ENCODE data around the gene AGXT. TPM values are rescaled to one million over a fixed set of nuclear protein-coding genes. Genes with fewer than 3 reads are reported as not detected.

AGXT gene
- total RNA-seq, 1 donor from 2014 or later = not detected

- intact Hi-C loops (cut with DNase I) = loop anchor here (5.0 to 10.0 kb wide), 2 partner anchors 53 to 226 kb away; no protein-coding TSS in a partner anchor
- ATAC-seq (no peak), DNase-seq (ENCODE audit: missing footprints) (no peak)
These were observed 9.8 kb upstream of the AGXT start for GRCh38 chr2:240858871-240859270.

- DNase-seq (ENCODE audit: missing footprints) = no peak
- intact Hi-C loops (cut with DNase I) = no loop called here
- no peak for ATAC-seq
These were observed 7.1 kb upstream of the AGXT start for GRCh38 chr2:240861547-240861946.

- ATAC-seq (no peak), DNase-seq (ENCODE audit: missing footprints) (no peak)
- intact Hi-C loops (cut with DNase I) = no loop called here
These were observed 4.1 kb upstream of the AGXT start for GRCh38 chr2:240864475-240864874.

DNA sequence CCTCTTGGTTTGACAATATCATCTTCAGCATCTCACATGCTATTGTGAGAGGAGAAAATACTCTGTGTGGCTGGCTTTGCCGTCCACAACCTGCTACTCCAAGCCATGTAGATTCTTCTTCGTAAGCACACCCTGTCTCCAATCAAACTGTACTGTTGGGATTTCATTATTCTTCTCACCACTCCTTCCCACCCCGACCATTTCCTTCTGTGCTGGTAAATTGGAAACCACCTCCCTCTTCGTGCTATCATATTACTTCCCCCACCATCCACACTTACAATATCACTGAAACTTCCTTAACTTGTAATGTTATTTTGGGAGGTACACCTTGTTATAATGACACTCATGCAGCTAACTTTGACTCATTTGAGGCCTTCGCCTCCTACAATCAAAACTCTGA, 3.2 kb upstream of the AGXT start:
- ATAC-seq (no peak), DNase-seq (ENCODE audit: missing footprints) (no peak)
- intact Hi-C loops (cut with DNase I) = no loop called here

DNA sequence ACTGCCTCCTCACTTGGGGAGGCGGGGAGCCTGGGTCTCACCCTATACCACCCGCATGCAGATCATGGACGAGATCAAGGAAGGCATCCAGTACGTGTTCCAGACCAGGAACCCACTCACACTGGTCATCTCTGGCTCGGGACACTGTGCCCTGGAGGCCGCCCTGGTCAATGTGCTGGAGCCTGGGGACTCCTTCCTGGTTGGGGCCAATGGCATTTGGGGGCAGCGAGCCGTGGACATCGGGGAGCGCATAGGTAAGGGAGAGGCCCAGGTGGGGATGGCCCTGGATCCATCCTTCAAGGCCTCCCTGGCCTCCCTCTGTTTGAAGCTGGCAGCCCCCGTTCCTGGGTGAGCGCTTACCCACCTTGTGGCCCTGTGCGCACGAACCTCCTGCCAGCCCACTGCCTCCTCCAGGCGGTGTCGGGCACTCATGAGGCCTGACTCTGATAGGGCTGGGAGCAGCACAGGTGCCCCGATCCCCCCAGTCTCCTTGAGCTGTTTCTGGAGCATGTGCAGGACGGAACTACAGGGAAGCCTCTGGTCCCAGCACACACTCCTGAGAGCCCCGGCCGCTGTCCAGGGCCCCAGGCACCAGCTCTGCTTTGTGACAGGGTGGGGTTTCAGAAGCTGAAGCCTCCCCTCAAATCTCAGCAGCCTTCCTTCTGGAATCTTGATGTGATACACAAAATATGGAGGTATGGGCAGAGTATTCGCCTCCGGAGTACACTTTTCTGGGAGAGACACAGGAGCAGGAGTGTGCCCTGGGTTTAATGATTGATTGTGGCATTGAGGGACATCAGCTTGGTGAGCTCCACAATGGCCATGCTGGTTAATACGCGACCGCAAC, 708 bp downstream of the AGXT start:
- intact Hi-C loops (cut with DNase I) = no loop called here
- ATAC-seq (peak; percentile 11), DNase-seq (ENCODE audit: missing footprints) (no peak)

DNA sequence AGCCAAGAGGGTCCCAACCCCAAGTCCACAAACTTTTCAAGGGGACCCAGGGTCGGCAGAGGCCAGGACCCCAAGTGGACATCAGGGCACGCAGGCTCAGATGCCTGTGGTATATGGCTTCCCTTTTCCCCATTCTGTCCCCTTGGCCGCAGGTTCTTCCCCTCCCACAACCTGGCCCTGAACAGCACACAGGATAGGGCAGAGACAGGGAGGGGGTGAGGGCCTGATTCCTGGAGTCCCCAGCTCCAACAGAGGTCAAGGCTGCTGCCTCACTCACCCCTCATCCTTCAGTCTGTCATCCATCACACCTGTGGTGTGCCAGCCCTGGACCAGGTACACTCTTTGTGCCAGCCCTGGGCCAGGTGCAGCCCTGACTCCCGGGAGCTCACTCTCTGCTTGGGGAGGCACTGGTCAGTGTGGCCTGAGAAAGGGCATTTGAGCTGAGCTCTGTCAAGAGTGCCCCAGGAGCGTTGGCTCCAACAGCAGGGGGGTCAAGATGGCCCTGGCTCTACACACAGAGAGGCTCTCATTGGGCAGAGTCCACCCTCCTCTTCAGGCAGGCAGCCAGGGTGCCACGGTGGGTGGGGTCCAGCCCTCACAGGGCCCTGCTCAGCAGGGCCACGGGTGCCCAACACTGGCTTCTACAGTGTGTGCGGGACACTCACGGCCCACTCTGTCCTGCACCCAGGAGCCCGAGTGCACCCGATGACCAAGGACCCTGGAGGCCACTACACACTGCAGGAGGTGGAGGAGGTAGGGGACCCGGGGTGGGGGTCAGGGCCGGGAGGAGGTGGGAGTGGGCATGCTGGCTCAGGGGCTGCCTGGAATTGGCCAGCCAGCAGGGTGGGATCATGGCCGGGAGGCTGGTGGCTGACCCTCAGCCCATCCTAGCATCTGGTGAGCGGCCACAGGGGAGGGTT, 1.6 kb downstream of the AGXT start:
- ATAC-seq = no peak
- no peak for DNase-seq (ENCODE audit: missing footprints)
- intact Hi-C loops (cut with DNase I) = no loop called here

DNA sequence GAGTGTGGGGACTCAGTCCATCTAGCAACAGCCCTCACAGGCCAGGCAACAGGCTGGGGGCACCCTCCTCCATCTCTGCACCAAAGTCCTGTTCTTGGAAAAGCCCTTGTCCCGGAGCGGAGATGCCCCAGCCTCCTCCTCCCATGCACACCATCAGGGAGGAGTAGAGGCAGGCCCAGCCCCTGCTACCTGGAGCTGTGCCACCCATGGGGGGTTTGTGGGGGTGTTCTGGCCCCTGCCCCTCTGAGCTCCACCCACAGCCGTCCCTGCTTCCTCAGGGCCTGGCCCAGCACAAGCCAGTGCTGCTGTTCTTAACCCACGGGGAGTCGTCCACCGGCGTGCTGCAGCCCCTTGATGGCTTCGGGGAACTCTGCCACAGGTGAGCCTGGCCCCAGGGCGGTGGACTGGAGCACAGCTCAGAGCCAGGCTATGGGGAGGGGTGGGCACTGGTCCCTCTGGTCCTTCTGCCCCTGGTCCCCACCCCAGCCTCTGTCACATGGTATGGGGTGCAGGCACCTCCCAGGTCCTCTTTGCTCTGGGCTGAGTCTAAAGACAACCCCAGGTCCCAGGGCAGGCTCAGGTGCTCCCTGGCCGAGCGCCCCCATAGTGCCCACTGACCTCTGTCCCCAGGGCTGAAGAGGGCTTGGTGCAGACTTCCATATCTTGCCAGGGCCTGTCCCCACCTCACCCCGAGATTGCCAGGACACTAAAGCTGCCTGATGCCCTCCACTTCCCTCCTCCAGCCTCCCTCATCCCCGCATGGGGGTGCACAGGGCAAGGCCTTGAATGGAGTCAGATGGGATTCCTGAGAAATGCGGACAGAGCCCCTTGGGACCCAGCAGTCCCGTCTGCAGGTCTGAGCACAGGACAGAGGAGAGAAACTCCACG, 2.7 kb downstream of the AGXT start:
- intact Hi-C loops (cut with DNase I) = no loop called here
- no peak for ATAC-seq
- no peak for DNase-seq (ENCODE audit: missing footprints)

- ATAC-seq = no peak
- intact Hi-C loops (cut with DNase I) = no loop called here
- DNase-seq (ENCODE audit: missing footprints) = no peak
These were observed 3.9 kb downstream of the AGXT start for GRCh38 chr2:240872317-240873097.

DNA sequence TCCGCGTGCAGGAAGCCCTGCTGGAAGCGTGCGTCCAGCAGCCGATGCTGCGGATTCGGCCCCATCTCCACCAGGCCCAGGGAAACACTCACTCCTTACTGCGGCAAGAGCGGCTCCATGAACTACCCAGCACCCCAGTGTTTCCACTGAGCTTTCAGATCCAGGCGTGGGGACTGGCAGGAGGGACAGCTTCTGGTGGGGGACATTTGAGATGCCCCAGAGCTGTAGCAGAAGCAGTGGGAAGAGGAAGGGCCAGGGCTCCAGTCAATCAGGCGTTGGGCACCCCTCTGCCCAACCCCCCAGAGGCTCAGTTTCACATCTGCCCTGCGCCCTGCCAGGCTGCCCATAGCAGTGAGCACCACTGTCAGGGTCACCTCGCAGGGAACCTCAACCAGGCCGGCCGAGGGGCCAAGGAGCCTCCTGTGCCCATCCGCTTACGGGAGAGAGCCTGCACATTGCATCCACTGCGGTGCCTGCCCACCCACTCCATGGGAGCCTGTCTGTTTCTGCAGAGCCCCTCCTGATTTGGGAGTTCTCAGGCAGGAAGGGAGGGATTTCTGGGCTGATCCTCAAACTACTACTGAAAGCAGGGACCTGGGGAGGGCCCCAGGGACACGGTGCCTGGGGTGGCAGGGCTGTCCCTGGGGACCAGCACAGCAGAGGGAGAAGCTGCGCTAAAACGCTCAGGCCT, 4.6 kb downstream of the AGXT start:
- ATAC-seq = no peak
- intact Hi-C loops (cut with DNase I) = no loop called here
- DNase-seq (ENCODE audit: missing footprints) = no peak

GRCh38 chr2:240873805-240874714, 5.4 kb downstream of the AGXT start:
- DNase-seq (ENCODE audit: missing footprints) = no peak
- no peak for ATAC-seq

GRCh38 chr2:240874715-240875227, 6.1 kb downstream of the AGXT start:
- intact Hi-C loops (cut with DNase I) = no loop called here
- DNase-seq (ENCODE audit: missing footprints) = no peak
- ATAC-seq = no peak

More at GRCh38 chr2:240873805-240874714, 5.4 kb downstream of the AGXT start:
- intact Hi-C loops (cut with DNase I) = no loop called here

DNA sequence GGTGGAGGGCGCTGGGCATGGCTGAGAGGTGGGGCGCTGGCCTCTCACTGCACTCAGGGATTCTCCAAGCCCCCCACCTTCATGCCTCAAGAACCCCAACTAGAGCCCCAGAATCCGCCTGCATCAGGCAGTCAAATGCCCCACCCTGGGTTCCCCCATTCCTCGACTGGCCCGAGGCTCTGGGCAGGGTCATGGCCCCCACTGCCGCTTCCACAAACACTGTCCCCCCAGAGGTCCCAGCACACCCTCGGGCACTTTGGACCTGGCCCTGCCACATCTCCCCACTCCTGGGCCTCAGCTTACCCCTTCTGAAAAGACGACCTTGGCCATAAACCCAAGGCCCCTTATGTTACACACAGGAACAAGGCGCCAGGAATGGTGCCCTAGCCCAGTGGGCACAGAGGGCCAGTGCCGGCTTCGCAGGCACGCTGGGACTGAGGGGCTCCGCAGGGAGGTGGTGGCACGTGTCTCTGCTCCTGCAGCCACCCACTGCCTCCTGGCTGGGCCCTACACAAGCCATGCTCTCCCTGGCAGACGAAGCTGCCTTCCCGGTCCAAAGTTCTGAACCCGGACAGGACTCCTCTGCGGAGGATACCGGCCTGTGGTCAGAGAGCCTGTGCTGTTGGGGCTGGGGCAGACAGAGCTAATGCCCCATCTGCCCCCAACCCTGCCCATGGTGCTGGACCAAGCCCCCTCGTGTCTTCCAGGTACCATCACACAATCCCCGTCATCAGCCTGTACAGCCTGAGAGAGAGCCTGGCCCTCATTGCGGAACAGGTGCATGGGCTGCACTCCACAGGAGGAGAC, 6.8 kb downstream of the AGXT start:
- no peak for DNase-seq (ENCODE audit: missing footprints)
- no peak for ATAC-seq
- intact Hi-C loops (cut with DNase I) = no loop called here

- DNase-seq (ENCODE audit: missing footprints) = no peak
- intact Hi-C loops (cut with DNase I) = no loop called here
- ATAC-seq = no peak
These were observed 7.4 kb downstream of the AGXT start for GRCh38 chr2:240876035-240876474.

DNA sequence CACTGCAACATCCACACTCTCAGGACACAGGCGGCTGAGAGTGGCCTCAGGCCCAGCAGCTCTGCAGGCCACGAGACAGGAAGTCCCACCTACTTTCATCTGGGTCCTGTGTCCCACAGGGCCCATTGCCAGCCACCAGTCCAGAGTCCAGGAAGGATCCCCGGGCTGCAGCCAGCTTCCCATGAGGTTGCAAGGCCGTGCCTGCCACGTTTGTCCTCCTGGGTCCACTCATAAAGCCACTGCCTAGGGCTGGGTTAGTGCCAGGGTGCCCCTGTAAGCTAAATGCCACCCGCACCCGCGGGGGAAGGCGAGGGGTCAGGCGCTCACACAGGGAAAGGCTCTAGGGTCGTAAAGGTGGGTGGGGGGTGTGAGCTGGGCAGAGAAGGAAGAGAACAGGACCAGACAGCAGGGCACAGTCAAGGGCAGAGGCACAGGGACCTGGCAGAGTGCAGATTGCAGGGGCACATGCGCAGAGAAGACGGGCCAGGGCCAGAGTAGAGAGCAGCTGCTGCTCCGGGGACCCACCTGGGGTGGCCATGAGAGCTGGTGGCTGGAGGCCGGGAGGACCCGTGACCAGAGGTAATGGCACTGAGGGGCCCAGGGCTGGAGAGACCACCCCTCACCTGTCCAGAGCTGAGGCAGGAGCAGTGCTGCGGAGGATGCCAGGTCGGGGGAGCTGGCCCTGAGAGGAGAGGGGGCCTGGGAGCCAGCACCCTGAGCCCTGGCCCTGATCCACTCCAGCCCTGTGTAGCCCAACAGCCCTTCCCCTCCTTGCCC, 8.0 kb downstream of the AGXT start:
- intact Hi-C loops (cut with DNase I) = no loop called here
- ATAC-seq (no peak), DNase-seq (ENCODE audit: missing footprints) (no peak)
